Keratinocyte (primary cell): ENCODE measurements around the gene C1orf50. TPM values are rescaled to one million over a fixed set of nuclear protein-coding genes. Genes with fewer than 3 reads are reported as not detected.

Experiments used
- DNase-seq: peaks from one replicate; pipeline ENCODE4 v3.0.0-alpha.2; 2011; ENCODE audit warnings: low read depth, missing footprints, low spot score
- FAIRE-seq: peaks from 2 replicates; lab custom pipeline; 2011; peaks lifted over from hg19 to GRCh38; lab: Jason Lieb, UNC
- H2AFZ ChIP-seq: 2 replicates; pipeline ENCODE4 v1.6.0; 2012; ENCODE audit warnings: low read length, control low read depth, inconsistent platforms; ENCODE audit not compliant: control insufficient read depth
- H3K27ac ChIP-seq: 2 replicates; pipeline ENCODE4 v1.5.1; 2011; ENCODE audit warnings: low read length; ENCODE audit not compliant: control insufficient read depth, insufficient read depth
- H3K27me3 ChIP-seq: 3 replicates; pipeline ENCODE4 v1.6.0; 2011; ENCODE audit warnings: low read length; ENCODE audit not compliant: control insufficient read depth, insufficient read depth; ENCODE audit errors: extremely low read depth
- H3K36me3 ChIP-seq, 2 experiments: 2 replicates in 1 of 2; 3 replicates in 1 of 2; pipeline ENCODE4 v1.5.1; 2011; ENCODE audit warnings: low read length in 2 of 2, mild to moderate bottlenecking in 1 of 2; ENCODE audit not compliant: control insufficient read depth in 2 of 2, insufficient read depth in 2 of 2; ENCODE audit errors: extremely low read depth in 1 of 2
- H3K4me1 ChIP-seq: 3 replicates; pipeline ENCODE4 v1.5.1; 2011; ENCODE audit warnings: low read length; ENCODE audit not compliant: control insufficient read depth, insufficient read depth; ENCODE audit errors: extremely low read depth
- H3K4me2 ChIP-seq: 3 replicates; pipeline ENCODE4 v1.6.0; 2011; ENCODE audit warnings: low read depth, low read length; ENCODE audit not compliant: control insufficient read depth, insufficient read depth; ENCODE audit errors: extremely low read depth
- H3K4me3 ChIP-seq, 3 experiments: fragments of 200-600 bp in 1 of 3; sonication (generic) in 1 of 3; 2 replicates in 2 of 3; 3 replicates in 1 of 3; pipeline ENCODE4 v1.5.1; 2011 to 2016; ENCODE audit warnings: low read length in 3 of 3, mild to moderate bottlenecking in 3 of 3, control low read depth in 2 of 3, inconsistent platforms in 1 of 3, low read depth in 1 of 3, mixed read lengths in 1 of 3, mixed run types in 1 of 3, moderate library complexity in 1 of 3; ENCODE audit not compliant: control insufficient read depth in 2 of 3, insufficient read depth in 2 of 3; ENCODE audit errors: extremely low read depth in 1 of 3
- H3K79me2 ChIP-seq: 2 replicates; pipeline ENCODE4 v1.6.0; 2012; ENCODE audit warnings: low read length; ENCODE audit not compliant: control insufficient read depth, insufficient read depth
- H3K9ac ChIP-seq: 3 replicates; pipeline ENCODE4 v1.6.0; 2011; ENCODE audit warnings: low read length; ENCODE audit not compliant: control insufficient read depth, insufficient read depth; ENCODE audit errors: extremely low read depth
- H3K9me1 ChIP-seq: 3 replicates; pipeline ENCODE4 v1.6.0; 2011; ENCODE audit warnings: low read length; ENCODE audit not compliant: control insufficient read depth, insufficient read depth; ENCODE audit errors: extremely low read depth
- H3K9me3 ChIP-seq: 2 replicates; pipeline ENCODE4 v1.5.1; 2012; ENCODE audit warnings: low read depth, low read length; ENCODE audit not compliant: control insufficient read depth
- H4K20me1 ChIP-seq: 3 replicates; pipeline ENCODE4 v1.6.0; 2011; ENCODE audit warnings: low read length; ENCODE audit not compliant: control insufficient read depth, insufficient read depth; ENCODE audit errors: extremely low read depth
- EZH2 ChIP-seq: IDR thresholded peaks from one replicate; pipeline ENCODE4 v1.6.1; 2012; ENCODE audit warnings: inconsistent platforms, mild to moderate bottlenecking, low read length, moderate library complexity
- dilution Hi-C: fragments of 300-500 bp; cut with MboI; formaldehyde crosslinking; loops from one replicate; pipeline ENCODE4 v1.7.0; 2020; ENCODE audit warnings: low sequenced_read_pairs; ENCODE audit not compliant: extremely low pct_ligation_motif_present
- polyA plus RNA-seq, 5 experiments: library from polyadenylated mRNA; depleted of rRNA in 3 of 5; stranded (reverse) in 3 of 5; stranded (forward) in 1 of 5; unstranded in 1 of 5; fragments of >200 nt; gene quantifications; 1 replicate in 1 of 5; 2 replicates in 3 of 5; 3 replicates in 1 of 5; pipeline versions ENCODE4 v1.2.1 to v1.2.3, GENCODE V29; 2011 to 2012; ENCODE audit warnings: missing spikeins in 2 of 5, low read depth in 1 of 5, low replicate concordance in 1 of 5
- TF ChIP-seq, protein P1 (sequence below), 3 experiments: IDR thresholded peaks in 1 of 3; conservative IDR thresholded peaks in 1 of 3; optimal IDR thresholded peaks in 1 of 3; 2 replicates in 2 of 3; 3 replicates in 1 of 3; pipeline versions ENCODE3 to v1.5.1; 2011; ENCODE audit warnings: low read length in 3 of 3, mild to moderate bottlenecking in 3 of 3, moderate library complexity in 2 of 3, control low read depth in 1 of 3, inconsistent platforms in 1 of 3; ENCODE audit not compliant: insufficient read depth in 2 of 3; ENCODE audit errors: extremely low read depth in 1 of 3

The C1orf50 gene
- polyA plus RNA-seq, 1 donor (not counting 4 experiments of a cell fraction or from before 2014, with no cell fraction given) = 9.6 TPM

GRCh38 chr1:42737257-42737656, 29.8 kb upstream of the C1orf50 start:
- Histone ChIP-seq H3K79me2 (no peaks in the 10 kb centered on the region), H3K9me3 (no peaks in the 10 kb centered on the region), H3K9me1 (peaks cover 2% of the 10 kb centered on the region), H4K20me1 (no peaks in the 10 kb centered on the region), H3K4me3 (no peak overlapping the region), H3K4me2 (no peak overlapping the region), H3K27me3 (no peaks in the 10 kb centered on the region), H3K4me1 (peaks cover 29% of the 10 kb centered on the region), H2AFZ (no peak overlapping the region), H3K9ac (no peak overlapping the region), H3K27ac (no peak overlapping the region), H3K36me3 (no peaks in the 10 kb centered on the region)
- FAIRE-seq = peak; percentile 44
- no peak for DNase-seq
- dilution Hi-C loops = no loop called here
- TF ChIP-seq, protein P1, sequence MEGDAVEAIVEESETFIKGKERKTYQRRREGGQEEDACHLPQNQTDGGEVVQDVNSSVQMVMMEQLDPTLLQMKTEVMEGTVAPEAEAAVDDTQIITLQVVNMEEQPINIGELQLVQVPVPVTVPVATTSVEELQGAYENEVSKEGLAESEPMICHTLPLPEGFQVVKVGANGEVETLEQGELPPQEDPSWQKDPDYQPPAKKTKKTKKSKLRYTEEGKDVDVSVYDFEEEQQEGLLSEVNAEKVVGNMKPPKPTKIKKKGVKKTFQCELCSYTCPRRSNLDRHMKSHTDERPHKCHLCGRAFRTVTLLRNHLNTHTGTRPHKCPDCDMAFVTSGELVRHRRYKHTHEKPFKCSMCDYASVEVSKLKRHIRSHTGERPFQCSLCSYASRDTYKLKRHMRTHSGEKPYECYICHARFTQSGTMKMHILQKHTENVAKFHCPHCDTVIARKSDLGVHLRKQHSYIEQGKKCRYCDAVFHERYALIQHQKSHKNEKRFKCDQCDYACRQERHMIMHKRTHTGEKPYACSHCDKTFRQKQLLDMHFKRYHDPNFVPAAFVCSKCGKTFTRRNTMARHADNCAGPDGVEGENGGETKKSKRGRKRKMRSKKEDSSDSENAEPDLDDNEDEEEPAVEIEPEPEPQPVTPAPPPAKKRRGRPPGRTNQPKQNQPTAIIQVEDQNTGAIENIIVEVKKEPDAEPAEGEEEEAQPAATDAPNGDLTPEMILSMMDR (optimal IDR thresholded peaks at IDR 0.05 in 1 of 3, IDR thresholded peaks at IDR 0.05 in 1 of 3, conservative IDR thresholded peaks at IDR 0.05 in 1 of 3; ENCODE audit: extremely low read depth in 1 of 3, insufficient read depth in 2 of 3, low read length in 3 of 3) = peak in 2 of 3 experiments; percentile 17 to 48
- TF ChIP-seq EZH2 = no peak

DNA sequence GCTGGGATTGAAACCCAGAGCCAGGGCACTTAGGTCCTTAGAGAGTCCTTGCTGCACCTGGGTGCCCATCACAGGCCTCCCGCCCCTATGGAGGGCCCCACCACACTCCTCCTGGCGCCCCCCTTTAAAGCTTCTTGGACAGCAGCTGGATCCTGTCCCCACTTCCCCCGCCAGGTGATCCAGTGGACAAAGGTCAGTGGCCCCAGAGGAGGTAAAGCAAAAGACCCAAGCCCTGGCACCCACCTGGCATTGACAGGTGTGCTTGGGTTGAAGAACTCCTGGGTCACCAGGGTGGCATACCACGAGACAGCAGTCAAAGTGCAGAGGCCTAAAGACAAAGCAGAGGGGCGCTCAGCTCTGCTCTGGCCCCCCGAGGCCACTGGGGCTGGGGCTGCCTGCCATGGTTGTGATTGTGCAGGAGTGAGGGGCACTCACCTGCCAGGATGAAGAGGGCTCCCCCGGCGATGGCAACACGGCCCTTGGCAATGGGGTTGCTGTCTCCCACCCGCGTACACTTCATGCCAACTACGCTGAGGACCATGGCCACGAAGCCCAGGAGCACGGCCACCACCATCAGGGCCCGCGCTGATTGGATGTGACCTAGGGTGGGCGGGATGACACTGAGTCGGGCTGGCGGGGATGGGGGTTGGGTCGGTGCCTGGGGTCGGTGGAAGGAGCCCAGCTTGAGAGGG, 28.9 kb upstream of the C1orf50 start:
- Histone ChIP-seq H3K79me2 (no peaks in the 10 kb centered on the region), H3K36me3 (no peaks in the 10 kb centered on the region), H3K27ac (no peak overlapping the region), H3K4me3 (no peak overlapping the region), H3K27me3 (no peaks in the 10 kb centered on the region), H3K9me3 (no peaks in the 10 kb centered on the region), H2AFZ (no peak overlapping the region), H3K4me2 (no peak overlapping the region), H4K20me1 (no peaks in the 10 kb centered on the region), H3K9me1 (peaks cover 2% of the 10 kb centered on the region), H3K4me1 (peaks cover 38% of the 10 kb centered on the region), H3K9ac (no peak overlapping the region)
- no peak for TF ChIP-seq EZH2
- TF ChIP-seq, protein P1 (optimal IDR thresholded peaks at IDR 0.05 in 1 of 3, IDR thresholded peaks at IDR 0.05 in 1 of 3, conservative IDR thresholded peaks at IDR 0.05 in 1 of 3; ENCODE audit: extremely low read depth in 1 of 3, insufficient read depth in 2 of 3, low read length in 3 of 3) = no peak
- DNase-seq = no peak
- no peak for FAIRE-seq
- dilution Hi-C loops = no loop called here
